ENCODE results near the gene NPPC. TPM values are rescaled to one million over a fixed set of nuclear protein-coding genes. Genes with fewer than 3 reads are reported as not detected.

Gene NPPC
- total RNA-seq, 1 experiment from 2014 or later = 0.98 TPM

DNA sequence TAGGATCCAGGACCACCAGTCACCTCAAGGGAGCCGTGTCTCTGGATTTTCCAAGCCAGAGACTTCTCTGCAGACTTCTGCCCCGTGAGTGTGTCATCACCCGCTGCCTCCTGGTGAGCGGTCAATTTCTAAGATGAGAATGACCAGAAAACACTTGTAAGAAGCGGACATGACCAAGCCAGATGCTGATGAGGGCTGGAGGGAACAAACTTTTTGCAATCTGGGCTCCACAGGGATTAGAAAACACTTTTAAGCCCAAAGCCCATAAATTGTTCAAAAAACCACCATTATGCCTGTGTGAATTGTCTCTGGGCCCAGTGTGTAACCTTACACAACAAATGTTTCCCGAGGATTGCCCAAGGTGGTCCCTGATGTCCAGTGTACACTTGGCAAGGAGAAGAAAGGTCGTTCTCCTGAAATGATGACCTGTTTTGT lies 5.3 kb upstream of the NPPC start:
- no peaks in the 10 kb centered on the region for H3K36me3 Mint-ChIP-seq
- DNase-seq (ENCODE audit: low spot score) (no peak), ATAC-seq (no peak)
- CTCF ChIA-PET = interaction anchor here (0.9 to 7.4 kb wide), 7 partner anchors 23 to 396 kb away, joined by 3 to 80 read pairs (median 7); no protein-coding TSS in a partner anchor
- H3K9me3 Mint-ChIP-seq = no peaks in the 10 kb centered on the region
- TF ChIP-seq, protein P1, sequence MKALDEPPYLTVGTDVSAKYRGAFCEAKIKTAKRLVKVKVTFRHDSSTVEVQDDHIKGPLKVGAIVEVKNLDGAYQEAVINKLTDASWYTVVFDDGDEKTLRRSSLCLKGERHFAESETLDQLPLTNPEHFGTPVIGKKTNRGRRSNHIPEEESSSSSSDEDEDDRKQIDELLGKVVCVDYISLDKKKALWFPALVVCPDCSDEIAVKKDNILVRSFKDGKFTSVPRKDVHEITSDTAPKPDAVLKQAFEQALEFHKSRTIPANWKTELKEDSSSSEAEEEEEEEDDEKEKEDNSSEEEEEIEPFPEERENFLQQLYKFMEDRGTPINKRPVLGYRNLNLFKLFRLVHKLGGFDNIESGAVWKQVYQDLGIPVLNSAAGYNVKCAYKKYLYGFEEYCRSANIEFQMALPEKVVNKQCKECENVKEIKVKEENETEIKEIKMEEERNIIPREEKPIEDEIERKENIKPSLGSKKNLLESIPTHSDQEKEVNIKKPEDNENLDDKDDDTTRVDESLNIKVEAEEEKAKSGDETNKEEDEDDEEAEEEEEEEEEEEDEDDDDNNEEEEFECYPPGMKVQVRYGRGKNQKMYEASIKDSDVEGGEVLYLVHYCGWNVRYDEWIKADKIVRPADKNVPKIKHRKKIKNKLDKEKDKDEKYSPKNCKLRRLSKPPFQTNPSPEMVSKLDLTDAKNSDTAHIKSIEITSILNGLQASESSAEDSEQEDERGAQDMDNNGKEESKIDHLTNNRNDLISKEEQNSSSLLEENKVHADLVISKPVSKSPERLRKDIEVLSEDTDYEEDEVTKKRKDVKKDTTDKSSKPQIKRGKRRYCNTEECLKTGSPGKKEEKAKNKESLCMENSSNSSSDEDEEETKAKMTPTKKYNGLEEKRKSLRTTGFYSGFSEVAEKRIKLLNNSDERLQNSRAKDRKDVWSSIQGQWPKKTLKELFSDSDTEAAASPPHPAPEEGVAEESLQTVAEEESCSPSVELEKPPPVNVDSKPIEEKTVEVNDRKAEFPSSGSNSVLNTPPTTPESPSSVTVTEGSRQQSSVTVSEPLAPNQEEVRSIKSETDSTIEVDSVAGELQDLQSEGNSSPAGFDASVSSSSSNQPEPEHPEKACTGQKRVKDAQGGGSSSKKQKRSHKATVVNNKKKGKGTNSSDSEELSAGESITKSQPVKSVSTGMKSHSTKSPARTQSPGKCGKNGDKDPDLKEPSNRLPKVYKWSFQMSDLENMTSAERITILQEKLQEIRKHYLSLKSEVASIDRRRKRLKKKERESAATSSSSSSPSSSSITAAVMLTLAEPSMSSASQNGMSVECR (CRISPR knock-in tag; IDR thresholded peaks at IDR 0.05; ENCODE audit: borderline replicate concordance) = no peak
- TF ChIP-seq, protein P2, sequence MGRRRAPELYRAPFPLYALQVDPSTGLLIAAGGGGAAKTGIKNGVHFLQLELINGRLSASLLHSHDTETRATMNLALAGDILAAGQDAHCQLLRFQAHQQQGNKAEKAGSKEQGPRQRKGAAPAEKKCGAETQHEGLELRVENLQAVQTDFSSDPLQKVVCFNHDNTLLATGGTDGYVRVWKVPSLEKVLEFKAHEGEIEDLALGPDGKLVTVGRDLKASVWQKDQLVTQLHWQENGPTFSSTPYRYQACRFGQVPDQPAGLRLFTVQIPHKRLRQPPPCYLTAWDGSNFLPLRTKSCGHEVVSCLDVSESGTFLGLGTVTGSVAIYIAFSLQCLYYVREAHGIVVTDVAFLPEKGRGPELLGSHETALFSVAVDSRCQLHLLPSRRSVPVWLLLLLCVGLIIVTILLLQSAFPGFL (CRISPR knock-in tag; IDR thresholded peaks at IDR 0.05; ENCODE audit: borderline replicate concordance) = no peak
- TF ChIP-seq, protein P3, sequence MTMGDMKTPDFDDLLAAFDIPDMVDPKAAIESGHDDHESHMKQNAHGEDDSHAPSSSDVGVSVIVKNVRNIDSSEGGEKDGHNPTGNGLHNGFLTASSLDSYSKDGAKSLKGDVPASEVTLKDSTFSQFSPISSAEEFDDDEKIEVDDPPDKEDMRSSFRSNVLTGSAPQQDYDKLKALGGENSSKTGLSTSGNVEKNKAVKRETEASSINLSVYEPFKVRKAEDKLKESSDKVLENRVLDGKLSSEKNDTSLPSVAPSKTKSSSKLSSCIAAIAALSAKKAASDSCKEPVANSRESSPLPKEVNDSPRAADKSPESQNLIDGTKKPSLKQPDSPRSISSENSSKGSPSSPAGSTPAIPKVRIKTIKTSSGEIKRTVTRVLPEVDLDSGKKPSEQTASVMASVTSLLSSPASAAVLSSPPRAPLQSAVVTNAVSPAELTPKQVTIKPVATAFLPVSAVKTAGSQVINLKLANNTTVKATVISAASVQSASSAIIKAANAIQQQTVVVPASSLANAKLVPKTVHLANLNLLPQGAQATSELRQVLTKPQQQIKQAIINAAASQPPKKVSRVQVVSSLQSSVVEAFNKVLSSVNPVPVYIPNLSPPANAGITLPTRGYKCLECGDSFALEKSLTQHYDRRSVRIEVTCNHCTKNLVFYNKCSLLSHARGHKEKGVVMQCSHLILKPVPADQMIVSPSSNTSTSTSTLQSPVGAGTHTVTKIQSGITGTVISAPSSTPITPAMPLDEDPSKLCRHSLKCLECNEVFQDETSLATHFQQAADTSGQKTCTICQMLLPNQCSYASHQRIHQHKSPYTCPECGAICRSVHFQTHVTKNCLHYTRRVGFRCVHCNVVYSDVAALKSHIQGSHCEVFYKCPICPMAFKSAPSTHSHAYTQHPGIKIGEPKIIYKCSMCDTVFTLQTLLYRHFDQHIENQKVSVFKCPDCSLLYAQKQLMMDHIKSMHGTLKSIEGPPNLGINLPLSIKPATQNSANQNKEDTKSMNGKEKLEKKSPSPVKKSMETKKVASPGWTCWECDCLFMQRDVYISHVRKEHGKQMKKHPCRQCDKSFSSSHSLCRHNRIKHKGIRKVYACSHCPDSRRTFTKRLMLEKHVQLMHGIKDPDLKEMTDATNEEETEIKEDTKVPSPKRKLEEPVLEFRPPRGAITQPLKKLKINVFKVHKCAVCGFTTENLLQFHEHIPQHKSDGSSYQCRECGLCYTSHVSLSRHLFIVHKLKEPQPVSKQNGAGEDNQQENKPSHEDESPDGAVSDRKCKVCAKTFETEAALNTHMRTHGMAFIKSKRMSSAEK (CRISPR knock-in tag; IDR thresholded peaks at IDR 0.05; ENCODE audit: borderline replicate concordance) = no peak
- TF ChIP-seq, protein P4, sequence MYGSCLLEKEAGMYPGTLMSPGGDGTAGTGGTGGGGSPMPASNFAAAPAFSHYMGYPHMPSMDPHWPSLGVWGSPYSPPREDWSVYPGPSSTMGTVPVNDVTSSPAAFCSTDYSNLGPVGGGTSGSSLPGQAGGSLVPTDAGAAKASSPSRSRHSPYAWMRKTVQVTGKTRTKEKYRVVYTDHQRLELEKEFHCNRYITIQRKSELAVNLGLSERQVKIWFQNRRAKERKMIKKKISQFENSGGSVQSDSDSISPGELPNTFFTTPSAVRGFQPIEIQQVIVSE (CRISPR knock-in tag; IDR thresholded peaks at IDR 0.05; ENCODE audit: borderline replicate concordance) = no peak
- TF ChIP-seq, protein P5, sequence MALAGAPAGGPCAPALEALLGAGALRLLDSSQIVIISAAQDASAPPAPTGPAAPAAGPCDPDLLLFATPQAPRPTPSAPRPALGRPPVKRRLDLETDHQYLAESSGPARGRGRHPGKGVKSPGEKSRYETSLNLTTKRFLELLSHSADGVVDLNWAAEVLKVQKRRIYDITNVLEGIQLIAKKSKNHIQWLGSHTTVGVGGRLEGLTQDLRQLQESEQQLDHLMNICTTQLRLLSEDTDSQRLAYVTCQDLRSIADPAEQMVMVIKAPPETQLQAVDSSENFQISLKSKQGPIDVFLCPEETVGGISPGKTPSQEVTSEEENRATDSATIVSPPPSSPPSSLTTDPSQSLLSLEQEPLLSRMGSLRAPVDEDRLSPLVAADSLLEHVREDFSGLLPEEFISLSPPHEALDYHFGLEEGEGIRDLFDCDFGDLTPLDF (CRISPR knock-in tag; IDR thresholded peaks at IDR 0.05) = no peak
- no peak for TF ChIP-seq SMAD3 (CRISPR knock-in tag; IDR thresholded peaks at IDR 0.05; ENCODE audit: borderline replicate concordance)
- TF ChIP-seq, protein P6, sequence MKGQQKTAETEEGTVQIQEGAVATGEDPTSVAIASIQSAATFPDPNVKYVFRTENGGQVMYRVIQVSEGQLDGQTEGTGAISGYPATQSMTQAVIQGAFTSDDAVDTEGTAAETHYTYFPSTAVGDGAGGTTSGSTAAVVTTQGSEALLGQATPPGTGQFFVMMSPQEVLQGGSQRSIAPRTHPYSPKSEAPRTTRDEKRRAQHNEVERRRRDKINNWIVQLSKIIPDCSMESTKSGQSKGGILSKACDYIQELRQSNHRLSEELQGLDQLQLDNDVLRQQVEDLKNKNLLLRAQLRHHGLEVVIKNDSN (CRISPR knock-in tag; IDR thresholded peaks at IDR 0.05) = no peak
- no peak for TF ChIP-seq NFATC4 (CRISPR knock-in tag; IDR thresholded peaks at IDR 0.05)
- TF ChIP-seq, protein P7, sequence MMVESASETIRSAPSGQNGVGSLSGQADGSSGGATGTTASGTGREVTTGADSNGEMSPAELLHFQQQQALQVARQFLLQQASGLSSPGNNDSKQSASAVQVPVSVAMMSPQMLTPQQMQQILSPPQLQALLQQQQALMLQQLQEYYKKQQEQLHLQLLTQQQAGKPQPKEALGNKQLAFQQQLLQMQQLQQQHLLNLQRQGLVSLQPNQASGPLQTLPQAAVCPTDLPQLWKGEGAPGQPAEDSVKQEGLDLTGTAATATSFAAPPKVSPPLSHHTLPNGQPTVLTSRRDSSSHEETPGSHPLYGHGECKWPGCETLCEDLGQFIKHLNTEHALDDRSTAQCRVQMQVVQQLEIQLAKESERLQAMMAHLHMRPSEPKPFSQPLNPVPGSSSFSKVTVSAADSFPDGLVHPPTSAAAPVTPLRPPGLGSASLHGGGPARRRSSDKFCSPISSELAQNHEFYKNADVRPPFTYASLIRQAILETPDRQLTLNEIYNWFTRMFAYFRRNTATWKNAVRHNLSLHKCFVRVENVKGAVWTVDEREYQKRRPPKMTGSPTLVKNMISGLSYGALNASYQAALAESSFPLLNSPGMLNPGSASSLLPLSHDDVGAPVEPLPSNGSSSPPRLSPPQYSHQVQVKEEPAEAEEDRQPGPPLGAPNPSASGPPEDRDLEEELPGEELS (CRISPR knock-in tag; IDR thresholded peaks at IDR 0.05) = no peak
- TF ChIP-seq ELF4 (CRISPR knock-in tag; IDR thresholded peaks at IDR 0.05; ENCODE audit: low read depth) = no peak
- TF ChIP-seq, protein P8, sequence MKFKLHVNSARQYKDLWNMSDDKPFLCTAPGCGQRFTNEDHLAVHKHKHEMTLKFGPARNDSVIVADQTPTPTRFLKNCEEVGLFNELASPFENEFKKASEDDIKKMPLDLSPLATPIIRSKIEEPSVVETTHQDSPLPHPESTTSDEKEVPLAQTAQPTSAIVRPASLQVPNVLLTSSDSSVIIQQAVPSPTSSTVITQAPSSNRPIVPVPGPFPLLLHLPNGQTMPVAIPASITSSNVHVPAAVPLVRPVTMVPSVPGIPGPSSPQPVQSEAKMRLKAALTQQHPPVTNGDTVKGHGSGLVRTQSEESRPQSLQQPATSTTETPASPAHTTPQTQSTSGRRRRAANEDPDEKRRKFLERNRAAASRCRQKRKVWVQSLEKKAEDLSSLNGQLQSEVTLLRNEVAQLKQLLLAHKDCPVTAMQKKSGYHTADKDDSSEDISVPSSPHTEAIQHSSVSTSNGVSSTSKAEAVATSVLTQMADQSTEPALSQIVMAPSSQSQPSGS (CRISPR knock-in tag; IDR thresholded peaks at IDR 0.05; ENCODE audit: borderline replicate concordance, low read depth) = no peak
- no peak for TF ChIP-seq GABPB1 (CRISPR knock-in tag; IDR thresholded peaks at IDR 0.05)
- no peak overlapping the region for H3K27ac Mint-ChIP-seq
- peaks cover 5% of the 10 kb centered on the region for H3K4me1 Mint-ChIP-seq
- peaks cover 33% of the 10 kb centered on the region for H3K27me3 Mint-ChIP-seq (ENCODE audit: low read depth)
- no peak overlapping the region for H3K4me3 Mint-ChIP-seq
- POLR2A ChIA-PET = interaction anchor here (1.6 kb wide), 1 partner anchor 30 kb away, joined by 4 read pairs; the partner anchor contains the start of gene DIS3L2
